MM.1S (cell line): ENCODE measurements around the gene TKFC.
A peak's percentile ranks its signal among the peaks of the same experiment; 100 is the strongest.

Experiments
- DNase-seq: peaks from one replicate; pipeline ENCODE4 v3.0.0-alpha.2; 2015
- H2AFZ ChIP-seq: fragments of 300-600 bp; sonication (generic); 2 replicates; pipeline ENCODE4 v1.6.0; 2016; ENCODE audit warnings: antibody characterized with exemption, low read length
- H3F3A ChIP-seq: fragments of 300-600 bp; sonication (generic); 2 replicates; pipeline ENCODE4 v1.6.1; 2016; ENCODE audit warnings: mild to moderate bottlenecking, antibody characterized with exemption, low read length, moderate library complexity, mixed read lengths; ENCODE audit not compliant: insufficient read depth
- H3K27ac ChIP-seq: fragments of 300-600 bp; sonication (generic); 2 replicates; pipeline ENCODE4 v1.5.1; 2016; ENCODE audit warnings: mild to moderate bottlenecking, low read length
- H3K27me3 ChIP-seq: fragments of 300-600 bp; sonication (generic); replicated peaks from 2 replicates; pipeline ENCODE4 v1.6.0; 2016; ENCODE audit warnings: low read length; ENCODE audit not compliant: insufficient read depth
- H3K36me3 ChIP-seq: fragments of 300-600 bp; sonication (generic); replicated peaks from 2 replicates; pipeline ENCODE4 v1.6.1; 2016; ENCODE audit warnings: mild to moderate bottlenecking, low read length, mixed read lengths; ENCODE audit not compliant: insufficient read depth
- H3K4me1 ChIP-seq: fragments of 300-600 bp; sonication (generic); 2 replicates; pipeline ENCODE4 v1.6.1; 2016; ENCODE audit warnings: low read length, mixed read lengths
- H3K4me2 ChIP-seq: fragments of 300-600 bp; sonication (generic); 2 replicates; pipeline ENCODE4 v1.6.0; 2016; ENCODE audit warnings: low read depth, low read length
- H3K4me3 ChIP-seq: fragments of 300-600 bp; sonication (generic); 2 replicates; pipeline ENCODE4 v1.5.1; 2016; ENCODE audit warnings: low read length, mixed read lengths
- H3K79me2 ChIP-seq: fragments of 300-600 bp; sonication (generic); 2 replicates; pipeline ENCODE4 v1.6.1; 2016; ENCODE audit warnings: mixed run types, low read length, mixed read lengths
- H3K9ac ChIP-seq: fragments of 300-600 bp; sonication (generic); 2 replicates; pipeline ENCODE4 v1.6.1; 2016; ENCODE audit warnings: low read length, mixed read lengths
- H3K9me2 ChIP-seq: fragments of 300-600 bp; sonication (generic); replicated peaks from 2 replicates; pipeline ENCODE4 v1.6.1; 2016; ENCODE audit warnings: mild to moderate bottlenecking, low read length, mixed read lengths; ENCODE audit not compliant: insufficient read depth
- H3K9me3 ChIP-seq: fragments of 300-600 bp; sonication (generic); replicated peaks from 2 replicates; pipeline ENCODE4 v1.6.1; 2016; ENCODE audit warnings: mild to moderate bottlenecking, low read length, mixed read lengths; ENCODE audit not compliant: insufficient read depth
- H4K20me1 ChIP-seq: fragments of 300-600 bp; sonication (generic); 2 replicates; pipeline ENCODE4 v1.6.1; 2016; ENCODE audit warnings: mild to moderate bottlenecking, low read length, moderate library complexity, mixed read lengths; ENCODE audit not compliant: insufficient read depth
- CTCF ChIP-seq: fragments of 300-600 bp; sonication (generic); IDR thresholded peaks from 2 replicates; pipeline ENCODE4 v1.5.1; 2016; ENCODE audit warnings: antibody characterized with exemption, low read length, mixed read lengths
- EZH2 ChIP-seq: fragments of 300-600 bp; sonication (generic); optimal IDR thresholded peaks from 2 replicates; pipeline ENCODE3; 2017; ENCODE audit warnings: low read depth, mild to moderate bottlenecking, antibody characterized with exemption, low read length, mixed read lengths
- EZH2phosphoT487 ChIP-seq: fragments of 300-600 bp; sonication (generic); IDR thresholded peaks from 2 replicates; pipeline ENCODE4 v1.6.1; 2018; ENCODE audit warnings: antibody characterized with exemption, low read length

Gene TKFC

GRCh38 chr11:61290905-61291690 lies 41.9 kb upstream of the TKFC start:
- Histone ChIP-seq H3K27ac (no peak overlapping the region), H3K36me3 (no peaks in the 10 kb centered on the region), H3K9me2 (no peaks in the 10 kb centered on the region)

GRCh38 chr11:61292356-61292755 lies 40.7 kb upstream of the TKFC start:
- H3K4me2 ChIP-seq, result no peak overlapping the region
- no peaks in the 10 kb centered on the region for H3K79me2 ChIP-seq

More at GRCh38 chr11:61290905-61291690, 41.9 kb upstream of the TKFC start:
- Histone ChIP-seq H3K9me3 (no peaks in the 10 kb centered on the region), H3K27me3 (peaks cover 16% of the 10 kb centered on the region), H4K20me1 (no peaks in the 10 kb centered on the region), H3K4me1 (no peaks in the 10 kb centered on the region), H3K79me2 (no peaks in the 10 kb centered on the region), H3K9ac (no peak overlapping the region), H3K4me3 (no peak overlapping the region), H2AFZ (no peak overlapping the region), H3K4me2 (no peak overlapping the region), H3F3A (no peaks in the 10 kb centered on the region)
- DNase-seq, result no peak
- TF ChIP-seq EZH2phosphoT487 (no peak), CTCF (peak; percentile 34; the same call in 1 of the 2 replicates)

GRCh38 chr11:61293867-61294716 lies 38.9 kb upstream of the TKFC start:
- H3K27ac ChIP-seq, result no peak overlapping the region
- no peaks in the 10 kb centered on the region for H4K20me1 ChIP-seq
- H2AFZ ChIP-seq, result peak overlapping the region; percentile 91
- no peaks in the 10 kb centered on the region for H3K9me2 ChIP-seq
- peak overlapping the region; percentile 42; the same call in 1 of the 2 replicates for H3K9ac ChIP-seq
- no peaks in the 10 kb centered on the region for H3K9me3 ChIP-seq
- no peaks in the 10 kb centered on the region for H3K79me2 ChIP-seq
- TF ChIP-seq EZH2phosphoT487 (no peak), CTCF (peak; percentile 9)
- no peaks in the 10 kb centered on the region; the same call in 1 of the 2 replicates for H3F3A ChIP-seq
- peak overlapping the region; percentile 55 for H3K4me3 ChIP-seq
- H3K27me3 ChIP-seq, result peaks cover 16% of the 10 kb centered on the region
- H3K36me3 ChIP-seq, result no peaks in the 10 kb centered on the region
- peak overlapping the region; percentile 96 for H3K4me2 ChIP-seq
- peak; percentile 13 for DNase-seq
- no peaks in the 10 kb centered on the region for H3K4me1 ChIP-seq

More at GRCh38 chr11:61292356-61292755, 40.7 kb upstream of the TKFC start:
- H4K20me1 ChIP-seq, result no peaks in the 10 kb centered on the region
- H3K27me3 ChIP-seq, result peaks cover 16% of the 10 kb centered on the region
- no peaks in the 10 kb centered on the region for H3K9me3 ChIP-seq
- H2AFZ ChIP-seq, result no peak overlapping the region
- H3K4me3 ChIP-seq, result no peak overlapping the region
- H3K4me1 ChIP-seq, result no peaks in the 10 kb centered on the region
- no peak for DNase-seq
- no peak overlapping the region for H3K9ac ChIP-seq
- H3K36me3 ChIP-seq, result no peaks in the 10 kb centered on the region
- H3K9me2 ChIP-seq, result no peaks in the 10 kb centered on the region
- no peak overlapping the region for H3K27ac ChIP-seq
- TF ChIP-seq EZH2, result no peak
- TF ChIP-seq EZH2phosphoT487, result no peak
- TF ChIP-seq CTCF, result no peak
- no peaks in the 10 kb centered on the region for H3F3A ChIP-seq
